Mesothelial cell of epicardium (in vitro differentiated cells): ENCODE data around the gene OR7A10. TPM values are rescaled to one million over a fixed set of nuclear protein-coding genes. Genes with fewer than 3 reads are reported as not detected.

Experiments used
- DNase-seq, 2 experiments: peaks; one replicate each; pipeline ENCODE4 v3.0.0; 2021; ENCODE audit warnings: low spot score in 2 of 2; ENCODE audit not compliant: unreplicated experiment in 2 of 2
- H3K27ac Mint-ChIP-seq: 2 replicates; pipeline ENCODE4 v1.8.0; 2021; ENCODE audit warnings: mixed read lengths
- H3K27me3 Mint-ChIP-seq: 2 replicates; pipeline ENCODE4 v1.8.0; 2021; ENCODE audit warnings: low read depth, mixed read lengths
- H3K36me3 Mint-ChIP-seq: 2 replicates; pipeline ENCODE4 v1.8.0; 2021; ENCODE audit warnings: mixed read lengths
- H3K4me1 Mint-ChIP-seq: 2 replicates; pipeline ENCODE4 v1.8.0; 2021; ENCODE audit warnings: mixed read lengths
- H3K4me3 Mint-ChIP-seq: 2 replicates; pipeline ENCODE4 v1.8.0; 2021; ENCODE audit warnings: mild to moderate bottlenecking, moderate library complexity, mixed read lengths
- H3K9me3 Mint-ChIP-seq: 2 replicates; pipeline ENCODE4 v1.8.0; 2021; ENCODE audit warnings: mixed read lengths
- total RNA-seq: library from RNA; stranded (reverse); gene quantifications from 3 replicates; pipeline ENCODE4 v1.2.1, GENCODE V29; 2021
- TF ChIP-seq, protein P1 (sequence below): fragments of 200-600 bp; sonication (generic); IDR thresholded peaks from one replicate; pipeline ENCODE4 v1.5.0; 2021; ENCODE audit warnings: antibody characterized with exemption; ENCODE audit not compliant: unreplicated experiment

The OR7A10 gene
- total RNA-seq, 1 donor from 2014 or later: not detected

DNA sequence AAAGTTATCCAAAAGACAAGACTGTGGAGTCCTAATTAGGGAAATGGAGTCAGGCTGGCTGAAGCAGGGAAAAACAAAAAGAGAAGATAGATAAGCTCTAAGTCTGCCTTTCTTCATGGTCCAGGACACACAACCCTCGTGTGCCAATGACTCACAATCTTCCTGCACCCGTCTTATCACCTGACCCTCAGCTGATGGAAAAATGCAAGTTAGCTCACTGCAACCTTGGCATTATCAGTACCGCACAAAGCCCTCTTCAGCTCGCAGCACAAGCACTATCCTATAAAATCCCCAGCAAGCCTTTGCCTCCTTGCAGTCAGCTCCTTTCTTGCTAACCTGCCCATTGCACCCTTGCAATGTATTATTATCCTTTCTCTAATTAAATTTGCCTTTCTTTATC is 18.0 kb downstream of the OR7A10 start:
- Mint-ChIP-seq H3K36me3 (no peaks in the 10 kb centered on the region), H3K4me1 (no peaks in the 10 kb centered on the region), H3K27ac (no peak overlapping the region), H3K9me3 (peaks cover 62% of the 10 kb centered on the region), H3K27me3 (no peaks in the 10 kb centered on the region), H3K4me3 (no peak overlapping the region)
- TF ChIP-seq, protein P1, sequence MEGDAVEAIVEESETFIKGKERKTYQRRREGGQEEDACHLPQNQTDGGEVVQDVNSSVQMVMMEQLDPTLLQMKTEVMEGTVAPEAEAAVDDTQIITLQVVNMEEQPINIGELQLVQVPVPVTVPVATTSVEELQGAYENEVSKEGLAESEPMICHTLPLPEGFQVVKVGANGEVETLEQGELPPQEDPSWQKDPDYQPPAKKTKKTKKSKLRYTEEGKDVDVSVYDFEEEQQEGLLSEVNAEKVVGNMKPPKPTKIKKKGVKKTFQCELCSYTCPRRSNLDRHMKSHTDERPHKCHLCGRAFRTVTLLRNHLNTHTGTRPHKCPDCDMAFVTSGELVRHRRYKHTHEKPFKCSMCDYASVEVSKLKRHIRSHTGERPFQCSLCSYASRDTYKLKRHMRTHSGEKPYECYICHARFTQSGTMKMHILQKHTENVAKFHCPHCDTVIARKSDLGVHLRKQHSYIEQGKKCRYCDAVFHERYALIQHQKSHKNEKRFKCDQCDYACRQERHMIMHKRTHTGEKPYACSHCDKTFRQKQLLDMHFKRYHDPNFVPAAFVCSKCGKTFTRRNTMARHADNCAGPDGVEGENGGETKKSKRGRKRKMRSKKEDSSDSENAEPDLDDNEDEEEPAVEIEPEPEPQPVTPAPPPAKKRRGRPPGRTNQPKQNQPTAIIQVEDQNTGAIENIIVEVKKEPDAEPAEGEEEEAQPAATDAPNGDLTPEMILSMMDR: no peak
- DNase-seq: no peak

DNA sequence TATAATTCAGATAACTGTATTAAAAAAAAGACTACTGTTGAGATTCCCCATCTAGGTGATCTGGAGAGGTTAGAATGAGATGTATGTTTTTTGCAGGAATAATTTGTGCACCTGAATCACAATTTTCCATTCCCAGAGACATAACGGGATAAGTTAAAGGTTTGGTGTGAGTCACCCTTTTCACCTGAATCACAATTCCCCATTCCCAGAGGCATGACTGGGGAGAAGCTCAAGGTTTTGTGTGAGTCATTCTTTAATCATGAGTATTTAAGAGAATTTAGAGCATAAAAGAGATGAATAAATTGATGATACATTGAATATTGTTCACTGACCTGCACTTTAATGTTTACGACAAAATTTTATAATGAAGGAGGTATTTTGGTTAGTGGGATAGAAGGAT is 22.7 kb downstream of the OR7A10 start:
- TF ChIP-seq, protein P1: no peak
- Mint-ChIP-seq H3K9me3 (peaks cover 75% of the 10 kb centered on the region), H3K36me3 (no peaks in the 10 kb centered on the region), H3K4me1 (no peaks in the 10 kb centered on the region), H3K27ac (no peak overlapping the region), H3K4me3 (no peak overlapping the region), H3K27me3 (no peaks in the 10 kb centered on the region)
- no peak for DNase-seq

GRCh38 chr19:14821937-14822336 is 26.8 kb downstream of the OR7A10 start:
- no peak for DNase-seq
- Mint-ChIP-seq H3K9me3 (peaks cover 72% of the 10 kb centered on the region), H3K4me1 (no peaks in the 10 kb centered on the region), H3K4me3 (no peak overlapping the region), H3K27ac (no peak overlapping the region), H3K36me3 (no peaks in the 10 kb centered on the region), H3K27me3 (no peaks in the 10 kb centered on the region)
- TF ChIP-seq, protein P1: no peak

GRCh38 chr19:14818588-14818987 is 30.1 kb downstream of the OR7A10 start:
- no peak for DNase-seq
- H3K4me3 Mint-ChIP-seq: no peak overlapping the region
- H3K4me1 Mint-ChIP-seq: no peaks in the 10 kb centered on the region
- no peak overlapping the region for H3K27ac Mint-ChIP-seq
- TF ChIP-seq, protein P1: no peak
- peaks cover 62% of the 10 kb centered on the region for H3K9me3 Mint-ChIP-seq
- no peaks in the 10 kb centered on the region for H3K36me3 Mint-ChIP-seq
- no peaks in the 10 kb centered on the region for H3K27me3 Mint-ChIP-seq

DNA sequence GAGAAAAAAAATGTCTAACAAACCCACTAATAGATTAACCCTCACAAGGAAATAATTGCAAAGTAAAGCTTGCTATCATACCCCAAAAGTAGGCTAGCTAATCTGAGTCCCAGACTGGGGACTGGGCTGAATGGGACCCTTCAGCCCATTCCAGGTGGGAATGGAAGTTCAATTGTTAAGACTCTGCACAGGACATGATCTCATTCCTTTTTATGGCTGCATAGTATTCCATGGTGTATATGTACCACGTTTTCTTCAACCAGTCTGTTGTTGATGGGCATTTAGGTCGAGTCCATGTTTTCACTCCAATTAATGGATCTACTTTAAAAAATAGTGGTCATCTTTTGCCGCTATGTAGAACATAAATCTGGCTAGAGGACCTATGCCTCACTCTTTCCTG is 31.7 kb downstream of the OR7A10 start:
- H3K9me3 Mint-ChIP-seq: peaks cover 63% of the 10 kb centered on the region
- DNase-seq: no peak
- H3K4me1 Mint-ChIP-seq: no peaks in the 10 kb centered on the region
- H3K27me3 Mint-ChIP-seq: no peaks in the 10 kb centered on the region
- no peaks in the 10 kb centered on the region for H3K36me3 Mint-ChIP-seq
- H3K4me3 Mint-ChIP-seq: no peak overlapping the region
- TF ChIP-seq, protein P1: no peak
- H3K27ac Mint-ChIP-seq: no peak overlapping the region

DNA sequence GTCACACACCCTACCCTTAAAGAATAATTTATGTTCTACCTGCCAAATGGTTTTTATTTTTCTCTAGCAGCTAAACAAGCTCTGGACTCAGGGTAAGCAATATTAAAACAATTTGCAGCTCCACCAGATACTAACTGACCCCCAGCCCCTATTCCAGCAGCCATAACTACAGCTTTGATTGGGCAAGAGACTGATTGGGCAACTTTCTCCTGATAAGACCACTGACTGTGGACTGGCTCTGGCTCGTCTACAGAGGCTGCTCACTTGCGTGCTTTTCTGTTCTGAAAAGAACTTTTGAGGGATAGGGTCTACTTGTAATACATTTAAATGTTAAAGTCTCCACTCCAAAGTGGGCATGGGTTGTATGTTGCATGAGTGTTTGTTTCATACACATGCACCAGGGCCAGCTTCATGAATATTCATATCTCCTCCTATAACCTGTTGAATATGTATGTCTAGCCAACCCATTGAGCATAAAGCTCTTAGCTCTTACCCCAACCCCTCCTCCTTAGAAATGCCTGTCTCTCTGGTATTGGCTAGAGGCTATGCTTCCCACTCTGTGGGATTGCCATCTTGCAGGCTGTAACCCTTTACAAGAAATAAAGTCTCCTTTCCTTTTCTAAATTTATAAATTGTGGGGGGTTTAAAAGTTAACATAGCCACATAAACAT is 33.6 kb downstream of the OR7A10 start:
- no peaks in the 10 kb centered on the region for H3K36me3 Mint-ChIP-seq
- no peak overlapping the region for H3K4me3 Mint-ChIP-seq
- peaks cover 60% of the 10 kb centered on the region for H3K9me3 Mint-ChIP-seq
- TF ChIP-seq, protein P1: no peak
- DNase-seq: no peak
- no peaks in the 10 kb centered on the region for H3K4me1 Mint-ChIP-seq
- no peaks in the 10 kb centered on the region for H3K27me3 Mint-ChIP-seq
- no peak overlapping the region for H3K27ac Mint-ChIP-seq
